Endometrium (tissue), 2 donors: ENCODE results near the gene PPP2R3A.
"Not testable (repeated sequence)": the region's sequence is repeated elsewhere in the genome, so short reads cannot be mapped to it uniquely, and the experiment has no call there.

Source experiments
- FAIRE-seq: peaks from 2 replicates; lab custom pipeline; 2012; peaks lifted over from hg19 to GRCh38; lab: Jason Lieb, UNC
- donor health status: control.
- donor health status: control.

Gene PPP2R3A

GRCh38 chr3:136036306-136036705 lies 70.8 kb downstream of the PPP2R3A start:
- FAIRE-seq: no peak

GRCh38 chr3:136038668-136039067 lies 73.1 kb downstream of the PPP2R3A start:
- FAIRE-seq: no peak

GRCh38 chr3:136042608-136043221 lies 77.2 kb downstream of the PPP2R3A start:
- FAIRE-seq: peak; percentile 50

- FAIRE-seq: no peak
Observed at GRCh38 chr3:136044980-136045745, 79.6 kb downstream of the PPP2R3A start.

GRCh38 chr3:136048068-136048467 lies 82.5 kb downstream of the PPP2R3A start:
- no peak for FAIRE-seq

- FAIRE-seq: no peak
Observed at GRCh38 chr3:136050250-136050649, 84.7 kb downstream of the PPP2R3A start.

- FAIRE-seq: no peak
Observed at GRCh38 chr3:136055491-136055890, 90.0 kb downstream of the PPP2R3A start.

- FAIRE-seq: no peak
Observed at GRCh38 chr3:136067211-136067610, 101.7 kb downstream of the PPP2R3A start.

GRCh38 chr3:136068708-136069107 lies 103.2 kb downstream of the PPP2R3A start:
- no peak for FAIRE-seq

- FAIRE-seq: no peak
Observed at GRCh38 chr3:136069933-136070332, 104.4 kb downstream of the PPP2R3A start.

- no peak for FAIRE-seq
Observed at GRCh38 chr3:136070334-136070733, 104.8 kb downstream of the PPP2R3A start.

GRCh38 chr3:136070953-136071949 lies 105.7 kb downstream of the PPP2R3A start:
- peak; percentile 48 for FAIRE-seq

- no peak for FAIRE-seq
Observed at GRCh38 chr3:136074546-136075170, 109.1 kb downstream of the PPP2R3A start.

- peak; percentile 98 for FAIRE-seq
Observed at GRCh38 chr3:136075218-136075808, 109.8 kb downstream of the PPP2R3A start.

GRCh38 chr3:136075811-136076210 lies 110.3 kb downstream of the PPP2R3A start:
- FAIRE-seq: no peak

GRCh38 chr3:136078421-136079364 lies 113.2 kb downstream of the PPP2R3A start:
- peak; percentile 93 for FAIRE-seq

GRCh38 chr3:136083641-136084382 lies 118.3 kb downstream of the PPP2R3A start:
- FAIRE-seq: not testable (repeated sequence)

- FAIRE-seq: not testable (repeated sequence)
Observed at GRCh38 chr3:136085067-136085466, 119.5 kb downstream of the PPP2R3A start.

- FAIRE-seq: no peak
Observed at GRCh38 chr3:136093771-136094170, 128.2 kb downstream of the PPP2R3A start.

GRCh38 chr3:136105044-136105443 lies 139.5 kb downstream of the PPP2R3A start:
- no peak for FAIRE-seq
